Measurements from ENCODE around the gene ATP8B3. TPM values are rescaled to one million over a fixed set of nuclear protein-coding genes. Genes with fewer than 3 reads are reported as not detected.

Gene ATP8B3
- total RNA-seq, 2 donors from 2014 or later = 2.3 to 3.4 TPM

- Mint-ChIP-seq H3K36me3 (ENCODE audit: low read depth) (no peaks in the 10 kb centered on the region), H3K9me3 (no peaks in the 10 kb centered on the region), H3K4me3 (peak overlapping the region; percentile 36), H3K4me1 (peaks cover 4% of the 10 kb centered on the region), H3K27me3 (ENCODE audit: insufficient read depth) (peaks cover 87% of the 10 kb centered on the region), H3K27ac (no peak overlapping the region)
- H3K4me3 ChIP-seq (ENCODE audit: low read length) = no peak overlapping the region
- no peaks in the 10 kb centered on the region for H3K36me3 ChIP-seq (ENCODE audit: control insufficient read depth, insufficient read depth, low read length)
- H3K4me1 ChIP-seq (ENCODE audit: control insufficient read depth, insufficient read depth, low read length) = peaks cover 2% of the 10 kb centered on the region
- no peak for DNase-seq
- H3K27me3 ChIP-seq (ENCODE audit: control insufficient read depth, insufficient read depth, low read length, poor library complexity, severe bottlenecking) = peaks cover 90% of the 10 kb centered on the region
- no peak overlapping the region for H3K27ac ChIP-seq (ENCODE audit: low read depth, low read length)
- H3K9ac ChIP-seq (ENCODE audit: extremely low read depth, low read length, poor library complexity, severe bottlenecking) = no peak overlapping the region
- TF ChIP-seq CTCF (conservative IDR thresholded peaks at IDR 0.05) = no peak
- 2 to 3% methylated on average over 26 to 42 of the region's 43 CpGs for WGBS, 2 experiments (ENCODE audit: insufficient coverage in 1 of 2, insufficient read length in 1 of 2)
- H3K9me3 ChIP-seq (ENCODE audit: control insufficient read depth, low read length) = no peaks in the 10 kb centered on the region
Observed at GRCh38 chr19:1755467-1756171, 56.5 kb downstream of the ATP8B3 start.

GRCh38 chr19:1754636-1755466, 57.2 kb downstream of the ATP8B3 start:
- WGBS, 2 experiments (ENCODE audit: insufficient coverage in 1 of 2, insufficient read length in 1 of 2) = 1 to 2% methylated on average over 16 to 80 of the region's 80 CpGs
- no peaks in the 10 kb centered on the region for H3K9me3 ChIP-seq (ENCODE audit: control insufficient read depth, low read length)
- H3K4me1 Mint-ChIP-seq = peaks cover 4% of the 10 kb centered on the region
- H3K9ac ChIP-seq (ENCODE audit: extremely low read depth, low read length, poor library complexity, severe bottlenecking) = no peak overlapping the region
- H3K4me1 ChIP-seq (ENCODE audit: control insufficient read depth, insufficient read depth, low read length) = peaks cover 2% of the 10 kb centered on the region
- no peak for TF ChIP-seq CTCF (conservative IDR thresholded peaks at IDR 0.05)
- H3K27ac ChIP-seq (ENCODE audit: low read depth, low read length) = no peak overlapping the region
- H3K27me3 Mint-ChIP-seq (ENCODE audit: insufficient read depth) = peaks cover 87% of the 10 kb centered on the region
- H3K36me3 Mint-ChIP-seq (ENCODE audit: low read depth) = no peaks in the 10 kb centered on the region
- no peaks in the 10 kb centered on the region for H3K36me3 ChIP-seq (ENCODE audit: control insufficient read depth, insufficient read depth, low read length)
- H3K9me3 Mint-ChIP-seq = no peaks in the 10 kb centered on the region
- H3K4me3 ChIP-seq (ENCODE audit: low read length) = no peak overlapping the region
- H3K27ac Mint-ChIP-seq = no peak overlapping the region
- peak; percentile 75 for DNase-seq
- peak overlapping the region; percentile 36 for H3K4me3 Mint-ChIP-seq
- peaks cover 90% of the 10 kb centered on the region for H3K27me3 ChIP-seq (ENCODE audit: control insufficient read depth, insufficient read depth, low read length, poor library complexity, severe bottlenecking)

GRCh38 chr19:1754018-1754635, 57.9 kb downstream of the ATP8B3 start:
- H3K9ac ChIP-seq (ENCODE audit: extremely low read depth, low read length, poor library complexity, severe bottlenecking) = no peak overlapping the region
- H3K27me3 ChIP-seq (ENCODE audit: control insufficient read depth, insufficient read depth, low read length, poor library complexity, severe bottlenecking) = peaks cover 90% of the 10 kb centered on the region
- H3K4me3 ChIP-seq (ENCODE audit: low read length) = no peak overlapping the region
- H3K9me3 Mint-ChIP-seq = no peaks in the 10 kb centered on the region
- H3K4me1 Mint-ChIP-seq = peaks cover 4% of the 10 kb centered on the region
- TF ChIP-seq CTCF (conservative IDR thresholded peaks at IDR 0.05) = no peak
- DNase-seq = no peak
- H3K4me3 Mint-ChIP-seq = no peak overlapping the region
- no peaks in the 10 kb centered on the region for H3K36me3 Mint-ChIP-seq (ENCODE audit: low read depth)
- H3K27ac ChIP-seq (ENCODE audit: low read depth, low read length) = no peak overlapping the region
- H3K9me3 ChIP-seq (ENCODE audit: control insufficient read depth, low read length) = no peaks in the 10 kb centered on the region
- peaks cover 87% of the 10 kb centered on the region for H3K27me3 Mint-ChIP-seq (ENCODE audit: insufficient read depth)
- H3K36me3 ChIP-seq (ENCODE audit: control insufficient read depth, insufficient read depth, low read length) = no peaks in the 10 kb centered on the region
- H3K27ac Mint-ChIP-seq = no peak overlapping the region
- 0 to 3% methylated on average over 26 to 105 of the region's 105 CpGs for WGBS, 2 experiments (ENCODE audit: insufficient coverage in 1 of 2, insufficient read length in 1 of 2)
- peaks cover 2% of the 10 kb centered on the region for H3K4me1 ChIP-seq (ENCODE audit: control insufficient read depth, insufficient read depth, low read length)

All from endodermal cell (in vitro differentiated cells).